ENCODE measurements around the gene GFOD2.

Gene GFOD2

GRCh38 chr16:67654403-67654911, 64.7 kb downstream of the GFOD2 start:
- peaks cover 14% of the 10 kb centered on the region for H3K79me2 ChIP-seq (ENCODE audit: low read length)
- no peaks in the 10 kb centered on the region for H3K27me3 ChIP-seq (ENCODE audit: low read depth, low read length)
- no peak overlapping the region for H3K4me3 ChIP-seq (ENCODE audit: low read length)
- no peak overlapping the region for H3K27ac ChIP-seq (ENCODE audit: low read length)
- H4K20me1 ChIP-seq (ENCODE audit: insufficient read depth, low read length) = no peaks in the 10 kb centered on the region
- H2AFZ ChIP-seq (ENCODE audit: low read depth, low read length) = no peak overlapping the region
- no peak overlapping the region for H3K4me2 ChIP-seq (ENCODE audit: low read length)
- TF ChIP-seq CTCF (IDR thresholded peaks at IDR 0.05; ENCODE audit: low read depth, low read length) (no peak), EZH2phosphoT487 (IDR thresholded peaks at IDR 0.05; ENCODE audit: low read depth) (no peak)
- no peak overlapping the region for H3K9ac ChIP-seq (ENCODE audit: low read length)
- peaks cover 7% of the 10 kb centered on the region for H3K4me1 ChIP-seq (ENCODE audit: low read length)
- H3K36me3 ChIP-seq (replicated peaks; ENCODE audit: low read depth, low read length) = peaks cover 29% of the 10 kb centered on the region
- H3K9me3 ChIP-seq (ENCODE audit: insufficient read depth, low read length) = no peaks in the 10 kb centered on the region

- Histone ChIP-seq H3K9ac (ENCODE audit: low read length) (no peak overlapping the region), H4K20me1 (ENCODE audit: insufficient read depth, low read length) (no peaks in the 10 kb centered on the region), H3K4me2 (ENCODE audit: low read length) (no peak overlapping the region), H3K27me3 (ENCODE audit: low read depth, low read length) (no peaks in the 10 kb centered on the region), H2AFZ (ENCODE audit: low read depth, low read length) (no peak overlapping the region), H3K9me3 (ENCODE audit: insufficient read depth, low read length) (no peaks in the 10 kb centered on the region), H3K4me3 (ENCODE audit: low read length) (no peak overlapping the region), H3K27ac (ENCODE audit: low read length) (no peak overlapping the region), H3K4me1 (ENCODE audit: low read length) (peaks cover 3% of the 10 kb centered on the region), H3K36me3 (replicated peaks; ENCODE audit: low read depth, low read length) (peaks cover 32% of the 10 kb centered on the region), H3K79me2 (ENCODE audit: low read length) (peaks cover 8% of the 10 kb centered on the region)
- no peak for TF ChIP-seq CTCF (IDR thresholded peaks at IDR 0.05; ENCODE audit: low read depth, low read length)
- TF ChIP-seq EZH2phosphoT487 (IDR thresholded peaks at IDR 0.05; ENCODE audit: low read depth) = no peak
These were observed 65.2 kb downstream of the GFOD2 start for GRCh38 chr16:67653789-67654402.

- Histone ChIP-seq H3K4me3 (ENCODE audit: low read length) (no peak overlapping the region), H3K4me1 (ENCODE audit: low read length) (no peaks in the 10 kb centered on the region), H3K27ac (ENCODE audit: low read length) (no peak overlapping the region), H3K9ac (ENCODE audit: low read length) (no peak overlapping the region), H4K20me1 (ENCODE audit: insufficient read depth, low read length) (no peaks in the 10 kb centered on the region), H3K9me3 (ENCODE audit: insufficient read depth, low read length) (no peaks in the 10 kb centered on the region), H3K4me2 (ENCODE audit: low read length) (no peak overlapping the region), H2AFZ (ENCODE audit: low read depth, low read length) (no peak overlapping the region), H3K79me2 (ENCODE audit: low read length) (peaks cover 2% of the 10 kb centered on the region; the same call in 1 of the 2 replicates), H3K27me3 (ENCODE audit: low read depth, low read length) (no peaks in the 10 kb centered on the region), H3K36me3 (replicated peaks; ENCODE audit: low read depth, low read length) (peaks cover 27% of the 10 kb centered on the region)
- TF ChIP-seq CTCF (IDR thresholded peaks at IDR 0.05; ENCODE audit: low read depth, low read length) (no peak), EZH2phosphoT487 (IDR thresholded peaks at IDR 0.05; ENCODE audit: low read depth) (no peak)
These were observed 65.9 kb downstream of the GFOD2 start for GRCh38 chr16:67653128-67653788.

GRCh38 chr16:67652578-67653127, 66.5 kb downstream of the GFOD2 start:
- H3K79me2 ChIP-seq (ENCODE audit: low read length) = no peaks in the 10 kb centered on the region
- no peak overlapping the region for H2AFZ ChIP-seq (ENCODE audit: low read depth, low read length)
- TF ChIP-seq EZH2phosphoT487 (IDR thresholded peaks at IDR 0.05; ENCODE audit: low read depth) (no peak), CTCF (IDR thresholded peaks at IDR 0.05; ENCODE audit: low read depth, low read length) (no peak)
- H3K4me2 ChIP-seq (ENCODE audit: low read length) = no peak overlapping the region
- H3K27me3 ChIP-seq (ENCODE audit: low read depth, low read length) = no peaks in the 10 kb centered on the region
- H3K9ac ChIP-seq (ENCODE audit: low read length) = no peak overlapping the region
- H3K9me3 ChIP-seq (ENCODE audit: insufficient read depth, low read length) = no peaks in the 10 kb centered on the region
- no peak overlapping the region for H3K27ac ChIP-seq (ENCODE audit: low read length)
- H3K36me3 ChIP-seq (replicated peaks; ENCODE audit: low read depth, low read length) = peaks cover 26% of the 10 kb centered on the region
- no peaks in the 10 kb centered on the region for H4K20me1 ChIP-seq (ENCODE audit: insufficient read depth, low read length)
- no peaks in the 10 kb centered on the region for H3K4me1 ChIP-seq (ENCODE audit: low read length)
- H3K4me3 ChIP-seq (ENCODE audit: low read length) = no peak overlapping the region

Data from OCI-LY3 (cell line).